Spinal cord (tissue), 10 donors: ENCODE results near the gene KLF18. TPM values are rescaled to one million over a fixed set of nuclear protein-coding genes. Genes with fewer than 3 reads are reported as not detected.

ENCODE experiments used
- DNase-seq, 6 donors: peaks; one replicate each; pipeline versions ENCODE4 v3.0.0 to v3.0.0-alpha.2; 2013 to 2015; ENCODE audit warnings: low spot score in 6 of 6, low read depth in 4 of 6
- H3K27ac ChIP-seq: one replicate; pipeline ENCODE4 v1.5.1; 2013; ENCODE audit warnings: low read depth, low read length, control low read depth
- H3K27me3 ChIP-seq: one replicate; pipeline ENCODE4 v1.6.1; 2013; ENCODE audit warnings: low read length; ENCODE audit not compliant: control insufficient read depth, insufficient read depth
- H3K36me3 ChIP-seq: one replicate; pipeline ENCODE4 v1.6.1; 2013; ENCODE audit warnings: low read length; ENCODE audit not compliant: control insufficient read depth, insufficient read depth
- H3K4me1 ChIP-seq: one replicate; pipeline ENCODE4 v1.6.1; 2013; ENCODE audit warnings: low read length; ENCODE audit not compliant: control insufficient read depth, insufficient read depth
- H3K4me3 ChIP-seq: one replicate; pipeline ENCODE4 v1.5.1; 2013; ENCODE audit warnings: low read depth, low read length, control low read depth
- H3K9me3 ChIP-seq: one replicate; pipeline ENCODE4 v1.6.1; 2013; ENCODE audit warnings: low read length; ENCODE audit not compliant: control insufficient read depth, insufficient read depth
- WGBS: methylation state at CpG from one replicate; pipeline ENCODE4 v1.1.5; 2013; ENCODE audit warnings: missing lambda C conversion rate; ENCODE audit not compliant: insufficient coverage; 5-methylcytosine and 5-hydroxymethylcytosine counted together
- polyA plus RNA-seq, 2 donors: library from polyadenylated mRNA; unstranded; fragments of 120-200 nt; gene quantifications; one replicate each; pipeline ENCODE4 v1.2.1, GENCODE V29; 2013; ENCODE audit not compliant: insufficient read length in 2 of 2
- total RNA-seq, 2 donors: library from RNA; depleted of rRNA in 1 of 2; stranded (reverse); fragments of 120-200 nt in 1 of 2; fragments of >200 nt in 1 of 2; gene quantifications; one replicate each; pipeline versions ENCODE4 v1.2.3 to v1.2.4, GENCODE V29; 2013 to 2014
- donor health status: healthy.

The KLF18 gene
- total and polyA plus RNA-seq, 4 donors = not detected

DNA sequence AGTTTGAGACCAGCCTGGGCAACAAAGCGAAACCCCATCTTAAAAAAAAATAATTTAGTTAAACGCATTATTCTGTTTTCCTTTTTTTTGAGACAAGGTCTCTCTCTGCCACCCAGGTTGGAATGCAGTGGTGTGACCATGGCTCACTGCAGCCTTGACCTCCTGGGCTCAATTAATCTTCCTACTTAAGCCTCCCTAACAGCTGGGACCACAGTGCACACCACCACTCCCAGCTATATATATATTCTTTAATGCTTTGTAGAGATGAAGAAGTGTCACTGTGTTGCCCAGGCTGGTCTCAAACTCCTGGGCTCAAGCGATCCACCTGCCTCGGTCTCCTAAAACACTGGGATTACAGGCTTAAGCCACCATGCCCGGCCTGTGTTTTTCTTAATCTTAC lies 30.5 kb downstream of the KLF18 start:
- no peak for DNase-seq
- Histone ChIP-seq H3K9me3 (no peaks in the 10 kb centered on the region), H3K36me3 (no peaks in the 10 kb centered on the region), H3K27ac (no peak overlapping the region), H3K4me1 (no peaks in the 10 kb centered on the region), H3K27me3 (peaks cover 6% of the 10 kb centered on the region), H3K4me3 (no peak overlapping the region)
- 100% methylated on average over 1 of the region's 5 CpGs for WGBS

DNA sequence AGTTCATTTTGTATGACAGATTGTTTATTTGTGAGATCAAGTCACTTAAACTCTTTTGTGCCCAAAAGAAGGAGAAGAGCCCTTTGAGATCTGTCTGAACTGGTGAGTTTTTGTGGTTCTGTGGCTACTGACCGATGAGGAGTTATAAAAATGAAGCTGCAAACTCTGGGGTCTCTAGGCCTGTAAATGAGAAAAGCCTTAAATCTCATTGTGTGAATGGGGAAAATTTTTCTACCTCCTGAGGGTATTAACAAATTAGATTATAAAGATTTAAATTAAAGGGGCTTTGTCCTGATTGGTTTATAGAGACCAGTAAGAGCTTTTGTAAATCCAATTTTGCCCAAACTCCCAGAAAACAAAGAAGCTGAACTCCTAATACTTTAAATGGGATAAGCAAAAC lies 32.5 kb downstream of the KLF18 start:
- no peaks in the 10 kb centered on the region for H3K4me1 ChIP-seq
- H3K27me3 ChIP-seq = peaks cover 6% of the 10 kb centered on the region
- WGBS = no CpG with 5 or more reads among the region's 1 CpG
- H3K4me3 ChIP-seq = no peak overlapping the region
- H3K9me3 ChIP-seq = no peaks in the 10 kb centered on the region
- no peak overlapping the region for H3K27ac ChIP-seq
- no peak for DNase-seq
- H3K36me3 ChIP-seq = no peaks in the 10 kb centered on the region

DNA sequence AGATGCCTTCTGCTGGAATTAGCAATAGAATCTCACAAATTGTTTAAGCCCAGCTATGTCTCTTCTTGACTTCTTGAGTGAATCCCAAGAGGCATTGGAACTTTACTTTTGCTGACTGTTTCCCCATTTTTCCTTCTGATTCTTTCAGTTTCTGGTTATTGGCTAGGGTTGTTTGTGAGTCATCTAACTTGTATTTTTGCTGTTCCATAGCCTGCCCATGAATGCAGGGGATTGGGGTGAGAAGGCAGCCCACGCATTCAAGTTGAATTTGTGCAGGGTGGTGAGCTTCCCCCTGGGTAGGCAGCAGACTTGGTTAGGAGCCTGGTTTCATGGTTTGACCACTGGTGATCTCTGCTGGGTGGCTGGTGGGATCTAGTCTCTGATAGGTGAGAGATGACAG lies 33.2 kb downstream of the KLF18 start:
- H3K4me3 ChIP-seq = no peak overlapping the region
- no peak overlapping the region for H3K27ac ChIP-seq
- WGBS = 89% methylated on average over 1 of the region's 1 CpG
- H3K9me3 ChIP-seq = no peaks in the 10 kb centered on the region
- no peaks in the 10 kb centered on the region for H3K36me3 ChIP-seq
- peaks cover 9% of the 10 kb centered on the region for H3K27me3 ChIP-seq
- peaks cover 5% of the 10 kb centered on the region for H3K4me1 ChIP-seq
- DNase-seq = no peak

DNA sequence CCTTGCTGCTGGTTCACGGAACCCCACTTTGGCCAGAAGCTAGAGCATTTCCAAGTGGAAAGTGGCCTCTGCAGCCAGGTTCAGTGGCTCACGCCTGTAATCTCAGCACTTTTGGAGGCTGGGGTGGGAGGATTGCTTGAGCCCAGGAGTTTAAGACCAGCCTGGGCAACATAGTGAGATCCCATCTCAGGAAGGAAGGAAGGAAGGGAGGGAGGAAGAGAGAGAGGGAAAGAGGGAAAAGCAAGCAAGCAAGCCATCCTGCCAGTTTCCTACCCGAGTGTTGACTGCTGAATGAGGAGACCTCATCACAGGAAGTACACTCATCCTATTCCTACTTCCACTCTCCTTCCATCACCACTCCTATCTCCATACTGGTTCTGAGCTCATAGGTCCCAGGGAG lies 35.6 kb downstream of the KLF18 start:
- H3K4me1 ChIP-seq = peaks cover 8% of the 10 kb centered on the region
- no peak for DNase-seq
- H3K36me3 ChIP-seq = no peaks in the 10 kb centered on the region
- WGBS = 90% methylated on average over 3 of the region's 3 CpGs
- H3K27ac ChIP-seq = no peak overlapping the region
- H3K9me3 ChIP-seq = no peaks in the 10 kb centered on the region
- peaks cover 12% of the 10 kb centered on the region for H3K27me3 ChIP-seq
- H3K4me3 ChIP-seq = no peak overlapping the region

DNA sequence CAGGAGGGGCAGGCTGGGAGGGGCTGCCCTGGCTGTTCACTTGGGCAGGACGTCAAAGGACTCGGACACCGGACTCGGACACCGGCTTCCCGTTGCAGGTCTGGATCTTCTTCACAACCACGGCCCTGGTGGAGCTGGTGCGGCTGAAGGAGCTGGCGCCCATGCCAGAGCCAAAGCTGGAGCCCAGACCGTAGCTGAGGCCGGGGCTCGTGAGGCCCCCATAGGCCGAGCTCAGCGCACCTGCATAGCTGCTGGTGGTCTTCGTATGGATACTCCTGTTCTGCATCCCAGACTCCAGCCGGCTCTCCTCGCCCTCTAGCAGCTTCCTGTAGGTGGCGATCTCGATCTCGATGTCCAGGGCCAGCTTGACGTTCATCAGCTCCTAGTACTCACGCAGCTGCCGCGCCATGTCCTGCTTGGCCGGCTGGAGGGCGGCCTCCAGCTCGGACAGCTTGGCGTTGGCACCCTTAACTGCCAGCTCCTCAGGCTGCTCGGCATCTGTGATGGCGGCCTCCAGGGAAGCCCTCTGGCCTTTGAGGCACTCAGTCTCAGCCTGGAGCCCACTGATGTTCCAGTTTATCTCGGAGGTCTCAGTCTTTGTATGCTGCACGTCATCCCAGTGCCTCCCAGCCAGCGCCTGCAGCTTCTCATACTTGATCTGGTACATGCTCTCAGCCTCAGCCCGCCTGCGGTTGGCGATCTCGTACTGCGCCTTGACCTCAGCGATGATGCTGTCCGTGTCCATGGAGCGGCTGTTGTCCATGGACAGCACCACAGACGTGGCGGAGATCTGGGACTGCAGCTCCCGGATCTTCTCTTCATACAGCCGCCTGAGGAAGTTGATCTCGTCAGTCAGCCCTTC lies 37.9 kb downstream of the KLF18 start:
- H3K9me3 ChIP-seq = no peaks in the 10 kb centered on the region
- H3K36me3 ChIP-seq = no peaks in the 10 kb centered on the region
- no peak overlapping the region for H3K27ac ChIP-seq
- H3K27me3 ChIP-seq = peaks cover 12% of the 10 kb centered on the region
- no peak for DNase-seq
- WGBS = 83% methylated on average over 41 of the region's 46 CpGs
- H3K4me1 ChIP-seq = peaks cover 8% of the 10 kb centered on the region
- no peak overlapping the region for H3K4me3 ChIP-seq

DNA sequence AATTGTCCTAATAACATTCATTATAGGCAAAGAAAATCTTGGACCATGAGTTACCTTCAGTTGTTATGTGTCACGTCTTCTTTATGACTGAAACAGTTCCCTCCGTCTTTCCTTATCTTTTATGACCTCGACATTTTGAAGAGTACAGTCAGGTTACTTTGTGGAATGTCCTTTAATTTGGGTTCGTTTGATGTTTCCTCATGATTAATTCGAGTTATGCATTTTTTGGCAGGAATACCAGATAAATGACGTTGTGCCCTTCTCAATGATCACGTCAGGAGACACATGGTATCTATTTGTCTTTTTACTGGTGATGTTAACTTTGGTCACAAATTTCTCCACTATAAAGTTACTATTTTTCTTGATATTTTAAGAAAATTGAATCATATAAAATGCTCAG lies 40.1 kb downstream of the KLF18 start:
- Histone ChIP-seq H3K4me1 (peaks cover 8% of the 10 kb centered on the region), H3K4me3 (no peak overlapping the region), H3K9me3 (no peaks in the 10 kb centered on the region), H3K27ac (no peak overlapping the region), H3K36me3 (no peaks in the 10 kb centered on the region), H3K27me3 (peaks cover 8% of the 10 kb centered on the region)
- no peak for DNase-seq
- WGBS = no CpG with 5 or more reads among the region's 7 CpGs

DNA sequence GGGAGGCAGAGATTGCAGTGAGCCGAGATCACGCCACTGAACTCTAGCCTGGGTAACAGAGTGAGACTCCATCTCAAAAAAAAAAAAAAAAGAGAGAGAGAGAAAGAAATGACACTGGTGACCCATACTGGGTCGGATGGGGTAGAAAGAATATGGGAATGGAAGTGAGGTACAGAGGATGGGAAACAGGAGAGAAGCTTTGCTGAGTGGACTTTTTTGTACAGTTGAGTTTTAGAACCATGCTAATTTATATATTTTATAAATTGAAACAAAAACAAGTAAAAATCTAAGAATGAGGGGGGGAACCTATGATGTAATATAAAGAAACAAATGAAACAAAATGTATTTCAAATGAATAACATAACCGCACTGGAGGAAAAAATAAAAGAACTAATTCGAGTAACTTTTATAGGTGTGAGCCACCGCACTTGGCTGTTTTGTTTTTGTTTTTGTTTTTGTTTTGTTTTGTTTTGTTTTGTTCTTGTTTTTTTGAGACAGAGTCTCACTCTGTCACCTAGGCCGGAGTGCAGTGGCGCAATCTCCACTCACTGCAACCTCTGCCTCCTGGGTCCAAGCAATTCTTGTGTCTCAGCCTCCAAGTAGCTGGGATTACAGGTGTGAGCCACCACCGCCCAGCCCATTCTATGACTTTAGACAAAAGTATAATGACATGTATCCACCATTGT lies 41.1 kb downstream of the KLF18 start:
- H3K27ac ChIP-seq = no peak overlapping the region
- WGBS = no CpG with 5 or more reads among the region's 9 CpGs
- no peaks in the 10 kb centered on the region for H3K9me3 ChIP-seq
- DNase-seq = no peak
- no peak overlapping the region for H3K4me3 ChIP-seq
- peaks cover 7% of the 10 kb centered on the region for H3K27me3 ChIP-seq
- H3K4me1 ChIP-seq = peaks cover 8% of the 10 kb centered on the region
- no peaks in the 10 kb centered on the region for H3K36me3 ChIP-seq

DNA sequence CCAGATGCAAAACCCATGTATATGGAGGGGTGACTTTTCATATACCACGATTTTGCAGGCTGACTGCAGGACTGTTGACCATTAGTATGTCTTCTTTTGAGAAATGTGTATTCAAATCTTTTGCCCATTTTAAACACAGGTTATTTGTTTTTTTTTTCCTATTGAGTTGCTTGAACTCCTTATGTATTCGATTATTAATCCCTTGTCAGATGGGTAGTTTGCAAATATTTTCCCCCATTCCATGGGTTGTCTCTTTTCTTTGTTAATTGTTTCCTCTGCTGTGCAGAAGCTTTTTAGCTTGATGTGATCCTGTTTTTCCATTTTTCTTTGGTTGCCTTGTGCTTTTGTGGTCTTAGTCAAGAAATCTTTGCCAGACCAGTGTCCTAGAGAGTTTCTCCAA lies 47.4 kb downstream of the KLF18 start:
- no peak overlapping the region for H3K4me3 ChIP-seq
- H3K4me1 ChIP-seq = peaks cover 4% of the 10 kb centered on the region
- DNase-seq = no peak
- H3K9me3 ChIP-seq = no peaks in the 10 kb centered on the region
- no CpG with 5 or more reads among the region's 2 CpGs for WGBS
- H3K36me3 ChIP-seq = no peaks in the 10 kb centered on the region
- no peak overlapping the region for H3K27ac ChIP-seq
- H3K27me3 ChIP-seq = no peaks in the 10 kb centered on the region

DNA sequence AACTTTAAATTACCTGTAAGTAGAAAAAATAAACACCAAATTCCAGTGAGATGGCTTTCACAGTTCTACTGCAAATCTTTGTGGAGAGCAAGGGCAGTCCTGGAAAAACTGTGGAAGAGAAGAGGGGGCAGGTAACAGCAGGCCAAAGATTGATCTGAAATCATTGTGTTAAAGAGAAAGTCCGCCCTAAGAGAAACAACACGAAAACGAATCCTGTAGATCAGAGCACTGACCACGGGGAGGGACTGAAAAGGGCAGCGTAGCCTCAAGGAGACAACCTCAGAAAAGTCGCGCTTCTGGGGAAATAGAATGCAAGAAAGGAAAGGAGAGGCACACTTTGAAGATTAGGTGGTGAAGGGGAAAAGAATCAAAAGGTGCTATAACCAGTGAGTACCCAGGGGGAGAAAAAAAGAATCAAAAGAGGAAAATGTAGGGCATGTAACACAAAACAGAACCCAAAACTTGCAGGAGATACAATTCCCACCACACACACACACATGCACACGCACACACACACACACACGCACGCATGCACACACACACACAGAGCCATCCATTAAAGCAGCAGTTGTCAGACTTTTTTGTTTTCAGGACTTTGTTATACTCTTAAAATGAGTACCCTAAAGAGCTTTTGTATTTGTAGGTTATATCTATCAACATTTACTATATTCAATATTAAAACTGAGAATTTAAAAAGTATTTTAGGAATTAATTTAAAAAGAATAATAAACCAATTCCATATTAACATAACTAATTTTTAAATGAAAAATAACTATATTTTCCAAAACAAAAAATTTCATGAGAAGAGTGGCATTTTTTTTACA lies 50.8 kb downstream of the KLF18 start:
- Histone ChIP-seq H3K9me3 (no peaks in the 10 kb centered on the region), H3K27me3 (no peaks in the 10 kb centered on the region), H3K4me1 (peaks cover 4% of the 10 kb centered on the region), H3K27ac (no peak overlapping the region), H3K36me3 (no peaks in the 10 kb centered on the region), H3K4me3 (no peak overlapping the region)
- peak in 1 of 6 donors; percentile 11 for DNase-seq
- 63% methylated on average over 7 of the region's 10 CpGs for WGBS
